ENCODE results near the gene BIVM.

DNA sequence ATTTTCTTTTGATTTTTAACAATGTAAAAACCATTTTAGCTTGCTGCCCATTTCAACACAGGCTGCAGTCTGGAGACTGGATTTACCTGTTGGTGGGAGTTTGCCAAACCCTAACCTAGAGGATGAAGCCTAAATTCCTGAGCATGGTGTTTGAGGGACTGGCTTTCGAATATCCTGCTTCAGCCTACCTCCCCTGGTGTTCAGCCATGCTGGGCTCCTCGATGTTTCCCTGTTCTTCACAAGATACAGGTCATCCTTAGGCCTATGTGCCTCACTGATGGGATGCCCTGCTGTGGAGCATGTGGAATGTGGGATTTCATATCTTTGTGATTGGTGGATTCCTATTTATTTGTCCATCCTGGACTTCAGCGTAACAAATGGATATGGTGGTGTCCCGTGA lies 26.5 kb downstream of the BIVM start:
- TF ChIP-seq MAFK (IDR thresholded peaks at IDR 0.05; ENCODE audit: partially characterized antibody) = no peak
- TF ChIP-seq, protein P1, sequence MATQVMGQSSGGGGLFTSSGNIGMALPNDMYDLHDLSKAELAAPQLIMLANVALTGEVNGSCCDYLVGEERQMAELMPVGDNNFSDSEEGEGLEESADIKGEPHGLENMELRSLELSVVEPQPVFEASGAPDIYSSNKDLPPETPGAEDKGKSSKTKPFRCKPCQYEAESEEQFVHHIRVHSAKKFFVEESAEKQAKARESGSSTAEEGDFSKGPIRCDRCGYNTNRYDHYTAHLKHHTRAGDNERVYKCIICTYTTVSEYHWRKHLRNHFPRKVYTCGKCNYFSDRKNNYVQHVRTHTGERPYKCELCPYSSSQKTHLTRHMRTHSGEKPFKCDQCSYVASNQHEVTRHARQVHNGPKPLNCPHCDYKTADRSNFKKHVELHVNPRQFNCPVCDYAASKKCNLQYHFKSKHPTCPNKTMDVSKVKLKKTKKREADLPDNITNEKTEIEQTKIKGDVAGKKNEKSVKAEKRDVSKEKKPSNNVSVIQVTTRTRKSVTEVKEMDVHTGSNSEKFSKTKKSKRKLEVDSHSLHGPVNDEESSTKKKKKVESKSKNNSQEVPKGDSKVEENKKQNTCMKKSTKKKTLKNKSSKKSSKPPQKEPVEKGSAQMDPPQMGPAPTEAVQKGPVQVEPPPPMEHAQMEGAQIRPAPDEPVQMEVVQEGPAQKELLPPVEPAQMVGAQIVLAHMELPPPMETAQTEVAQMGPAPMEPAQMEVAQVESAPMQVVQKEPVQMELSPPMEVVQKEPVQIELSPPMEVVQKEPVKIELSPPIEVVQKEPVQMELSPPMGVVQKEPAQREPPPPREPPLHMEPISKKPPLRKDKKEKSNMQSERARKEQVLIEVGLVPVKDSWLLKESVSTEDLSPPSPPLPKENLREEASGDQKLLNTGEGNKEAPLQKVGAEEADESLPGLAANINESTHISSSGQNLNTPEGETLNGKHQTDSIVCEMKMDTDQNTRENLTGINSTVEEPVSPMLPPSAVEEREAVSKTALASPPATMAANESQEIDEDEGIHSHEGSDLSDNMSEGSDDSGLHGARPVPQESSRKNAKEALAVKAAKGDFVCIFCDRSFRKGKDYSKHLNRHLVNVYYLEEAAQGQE (IDR thresholded peaks at IDR 0.05) = no peak
- no peak for TF ChIP-seq JUN (IDR thresholded peaks at IDR 0.05)
- TF ChIP-seq RFX5 (IDR thresholded peaks at IDR 0.05) = no peak

Measured in A549 (cell line).